Muscle of back (tissue), 11 donors: ENCODE measurements around the gene RCAN2. TPM values are rescaled to one million over a fixed set of nuclear protein-coding genes. Genes with fewer than 3 reads are reported as not detected.
"Not testable (repeated sequence)": the region's sequence is repeated elsewhere in the genome, so short reads cannot be mapped to it uniquely, and the experiment has no call there.

Source experiments
- DNase-seq, 3 donors: peaks; one replicate each; pipeline versions ENCODE4 v3.0.0 to v3.0.0-alpha.2; 2013
- polyA plus RNA-seq, 10 donors: library from polyadenylated mRNA; unstranded; fragments of 120-200 nt; gene quantifications; one replicate each; pipeline ENCODE4 v1.2.1, GENCODE V29; 2013; ENCODE audit not compliant: insufficient read length in 10 of 10

The RCAN2 gene
- polyA plus RNA-seq, 10 donors: 3.6 to 7.2 (median 4.7) TPM

DNA sequence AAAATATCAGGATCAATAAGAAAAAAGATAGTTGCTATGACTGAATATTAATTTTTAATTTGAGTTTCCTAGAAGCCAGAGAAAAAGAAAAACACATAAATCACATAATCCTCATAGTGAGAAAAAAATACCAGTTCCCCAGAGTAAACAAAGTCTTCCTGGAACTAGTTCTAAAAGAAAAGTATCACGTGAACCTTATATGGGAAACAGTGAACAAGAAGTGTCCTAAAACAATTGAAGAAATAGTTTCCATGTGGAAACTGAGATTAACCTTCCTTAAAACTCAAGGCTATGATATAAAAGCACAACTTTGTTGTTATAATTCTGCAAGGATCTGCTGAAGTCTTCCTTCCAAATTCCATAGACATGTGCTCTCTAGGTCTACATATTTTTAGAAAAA lies 50.6 kb downstream of the RCAN2 start:
- peak in 1 of 3 donors; percentile 51 for DNase-seq

DNA sequence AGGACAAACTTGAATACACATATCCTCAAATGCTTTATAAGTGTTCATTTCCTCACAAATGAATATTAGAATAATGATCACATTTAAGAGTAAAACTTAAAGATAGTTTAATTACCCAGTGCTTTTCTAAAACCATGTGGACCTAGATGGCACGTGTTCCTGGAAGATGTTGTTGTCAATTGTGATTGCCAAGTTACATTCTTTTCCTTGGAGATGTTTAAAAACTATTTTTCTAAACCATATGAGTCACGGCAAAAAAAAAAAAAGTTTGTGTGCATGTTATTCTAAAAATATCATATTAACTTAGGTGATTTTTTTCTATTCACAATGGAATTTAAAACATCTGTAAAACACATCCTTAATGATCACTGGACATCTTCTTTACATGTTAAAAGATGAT lies 51.1 kb downstream of the RCAN2 start:
- DNase-seq: peak in 2 of 3 donors; percentile 42 to 58

DNA sequence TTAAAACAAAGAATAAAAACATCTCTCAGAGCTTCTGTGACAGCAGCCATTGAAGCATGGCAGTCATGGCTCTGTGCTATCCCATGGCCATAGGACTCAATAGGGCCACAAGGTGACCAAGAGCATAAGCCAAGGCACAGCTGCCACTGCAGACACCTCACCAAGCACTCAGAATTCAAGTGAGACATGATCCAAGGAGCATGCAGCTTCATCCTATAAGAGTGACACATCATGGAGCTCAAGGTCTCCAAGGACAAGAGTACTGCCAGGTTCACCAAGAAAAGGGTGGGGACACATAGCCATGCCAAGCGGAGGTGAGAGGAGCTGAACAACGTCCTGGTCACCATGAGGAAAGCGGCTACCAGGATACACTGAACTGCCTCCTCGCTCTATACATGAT lies 53.0 kb downstream of the RCAN2 start:
- DNase-seq: no peak

DNA sequence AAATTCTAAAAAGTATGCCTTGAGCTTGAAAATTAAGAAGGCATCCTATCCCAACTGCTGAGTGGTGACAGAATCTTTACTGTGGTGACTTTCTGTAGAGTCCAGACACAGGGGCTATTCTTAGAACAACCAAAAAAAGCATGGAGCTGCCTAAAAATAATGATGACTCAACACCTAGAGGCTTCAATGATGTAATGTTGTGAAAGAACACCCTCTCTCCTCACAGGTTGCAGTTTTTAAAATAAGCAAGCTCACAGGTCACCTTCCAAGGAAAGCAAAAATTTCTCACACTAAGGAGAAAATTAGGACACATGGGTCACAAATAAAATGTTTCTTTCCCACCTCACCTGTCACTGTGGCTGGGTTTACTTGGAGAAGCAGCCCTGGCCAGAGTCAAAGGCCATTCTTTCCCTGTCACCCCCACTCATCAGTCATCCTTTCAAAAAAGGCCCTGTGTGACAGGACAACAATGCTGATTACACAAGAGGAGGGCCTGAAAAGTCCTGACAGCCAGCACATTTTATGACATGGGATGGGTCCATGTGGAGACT lies 53.5 kb downstream of the RCAN2 start:
- peak in 1 of 3 donors; percentile 41 for DNase-seq

DNA sequence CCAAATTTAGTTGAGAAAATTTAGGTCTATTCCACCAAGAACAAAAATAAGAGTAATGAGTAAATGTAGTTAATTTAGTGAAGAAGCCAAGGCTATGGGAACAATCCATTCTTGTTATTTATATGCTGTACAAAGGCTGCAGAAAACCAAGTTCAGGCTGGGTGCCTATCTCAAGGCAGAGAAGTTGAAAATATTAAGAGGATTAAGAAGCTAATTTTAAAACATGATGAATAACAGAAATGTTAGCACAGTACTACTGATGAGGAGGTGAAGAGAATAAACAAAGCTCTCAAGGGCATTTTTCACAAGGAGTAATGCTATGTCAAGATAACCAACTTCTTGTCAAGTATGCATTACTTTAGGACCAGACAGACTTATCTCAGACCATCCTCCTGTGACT lies 68.6 kb downstream of the RCAN2 start:
- no peak for DNase-seq

DNA sequence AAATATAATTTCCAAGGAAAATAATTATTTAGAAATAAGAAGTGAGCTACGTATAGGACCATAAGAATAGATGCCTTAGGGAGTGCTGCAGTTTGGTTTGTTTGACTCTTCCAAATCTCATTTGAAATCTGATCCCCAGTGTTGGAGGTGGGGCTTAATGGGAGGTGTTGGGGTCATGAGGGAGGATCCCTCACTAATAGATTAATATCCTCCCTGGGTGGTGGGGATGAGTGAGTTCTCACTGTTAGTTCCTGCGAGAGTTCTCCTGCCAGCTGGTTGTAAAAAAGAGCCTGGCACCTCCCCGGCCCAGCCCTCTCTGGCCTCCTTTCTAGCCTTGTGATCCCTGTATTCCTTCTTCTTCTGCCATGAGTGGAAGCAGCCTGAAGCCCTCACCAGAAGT lies 69.3 kb downstream of the RCAN2 start:
- no peak for DNase-seq

DNA sequence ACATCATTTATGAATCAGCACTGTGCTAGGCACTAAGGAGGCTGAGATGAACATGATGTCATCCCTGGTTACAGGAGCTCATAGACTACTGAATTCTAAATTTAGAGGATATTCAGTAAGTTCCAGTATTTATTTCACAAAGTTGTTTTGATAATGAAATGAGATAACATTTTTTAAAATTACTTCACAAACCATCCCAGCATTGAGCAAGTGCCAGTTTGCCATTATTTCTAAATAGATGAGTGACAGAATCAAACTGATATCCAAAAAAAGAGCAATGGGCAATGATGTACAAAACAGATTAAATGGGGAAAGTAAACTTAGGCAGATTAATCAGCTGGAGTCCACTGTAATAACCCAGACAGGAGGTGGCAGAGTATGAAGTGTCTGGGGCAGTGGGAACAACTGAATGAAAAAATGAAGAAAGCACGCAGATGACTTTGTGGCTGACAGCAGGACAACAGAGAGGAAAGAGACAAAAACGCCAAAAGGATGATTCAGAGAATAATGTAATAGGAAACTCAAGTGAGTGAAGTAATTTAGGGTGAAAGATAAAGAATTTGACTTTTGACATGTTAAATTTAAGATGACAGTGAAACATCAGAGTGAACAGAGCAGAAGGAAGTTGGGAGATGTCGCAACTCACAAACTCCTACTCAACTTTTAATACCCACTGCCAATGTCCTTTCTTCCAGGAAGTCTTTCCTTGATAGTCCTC lies 70.2 kb downstream of the RCAN2 start:
- no peak for DNase-seq

DNA sequence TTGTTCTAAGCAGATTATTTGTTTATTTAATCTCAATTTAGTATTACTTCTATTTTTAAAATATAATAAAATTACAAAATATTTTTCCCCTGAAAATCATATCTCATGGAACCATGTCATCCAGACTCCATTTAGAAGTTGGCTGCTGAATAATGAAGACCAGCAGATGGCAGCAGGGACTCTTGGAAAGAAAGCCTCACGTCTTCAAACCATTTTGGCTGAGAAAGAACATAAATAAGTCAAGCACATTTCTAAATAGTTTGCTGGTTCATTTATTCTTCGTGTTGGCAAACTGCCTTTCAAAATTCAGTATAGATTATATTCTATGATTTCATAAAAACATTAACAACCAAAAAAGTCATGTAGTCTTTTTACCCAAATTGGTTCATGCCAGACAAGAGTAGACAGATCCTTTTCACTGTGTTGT lies 71.7 kb downstream of the RCAN2 start:
- peak; percentile 64 to 77 (median 71) for DNase-seq

DNA sequence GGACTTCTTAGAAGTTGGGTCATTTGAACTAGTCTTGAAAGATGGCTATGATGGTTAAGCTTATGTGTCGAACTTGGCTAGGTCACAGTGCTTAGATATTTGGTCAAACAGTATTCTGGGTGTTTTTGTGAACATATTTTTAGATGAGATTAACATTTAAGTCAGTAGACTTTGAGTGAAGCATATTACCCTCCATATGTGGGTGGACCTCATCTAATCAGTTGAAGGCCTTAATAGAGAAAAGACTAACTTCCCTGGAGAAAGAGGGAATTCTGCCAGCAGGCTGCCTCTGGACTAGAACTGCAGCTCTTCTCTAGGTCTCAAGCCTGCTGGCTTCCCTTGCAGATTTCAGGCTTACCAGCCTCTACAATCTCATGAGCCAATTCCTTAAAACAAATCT lies 76.9 kb downstream of the RCAN2 start:
- no peak for DNase-seq

DNA sequence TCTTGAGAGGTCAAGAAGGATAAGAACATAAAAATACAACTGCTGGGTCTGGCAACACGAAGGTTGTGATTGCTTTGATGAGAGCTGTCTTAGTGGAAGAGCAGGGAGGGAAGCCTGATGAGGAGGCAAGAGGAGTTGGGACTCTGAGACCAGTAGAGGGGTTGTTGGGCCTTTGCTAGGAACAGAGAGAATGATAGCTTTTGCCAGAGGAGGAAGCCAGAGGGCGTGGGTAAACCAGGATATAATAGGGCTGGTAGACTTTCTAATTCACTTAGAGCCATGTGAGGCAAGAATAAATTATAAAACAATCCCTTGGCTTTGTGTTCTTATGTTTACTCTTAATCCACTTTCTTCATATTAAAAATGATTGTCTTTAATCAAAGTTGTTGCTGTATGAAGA lies 78.6 kb downstream of the RCAN2 start:
- DNase-seq: no peak

DNA sequence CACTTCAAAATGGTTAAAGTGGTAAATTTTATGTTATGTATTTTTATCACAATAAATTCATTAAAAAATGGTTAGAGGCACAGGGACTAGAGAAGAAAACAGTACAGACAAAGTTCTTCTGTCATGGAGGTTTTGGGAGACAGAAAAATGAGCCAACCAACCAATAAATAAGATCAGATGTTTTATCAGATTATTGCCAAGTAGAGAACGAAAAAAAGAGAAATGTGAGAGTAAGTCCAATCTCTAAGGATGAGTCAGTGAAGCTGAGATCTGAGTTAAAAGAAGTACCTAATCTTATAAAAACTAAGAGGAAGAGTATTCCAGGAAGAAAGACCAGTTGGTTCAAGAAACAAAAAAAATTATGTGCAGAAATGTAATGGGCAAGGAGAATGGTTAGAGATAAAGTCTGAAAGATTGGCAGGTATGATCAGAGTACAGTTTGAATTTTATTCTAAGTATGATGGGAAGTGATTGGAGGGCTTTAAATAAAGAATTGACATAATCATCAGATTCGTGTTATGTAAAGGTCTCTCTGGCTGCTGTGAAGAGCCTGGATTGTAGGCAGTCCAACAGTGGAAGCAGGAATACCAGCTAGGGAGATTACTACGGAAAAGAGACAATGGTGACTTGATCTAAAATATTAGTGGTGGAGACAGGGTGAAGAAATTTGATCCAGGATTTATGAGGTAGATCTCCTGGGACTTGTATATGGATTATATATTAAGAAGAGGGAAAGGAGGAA lies 79.6 kb downstream of the RCAN2 start:
- DNase-seq: no peak

DNA sequence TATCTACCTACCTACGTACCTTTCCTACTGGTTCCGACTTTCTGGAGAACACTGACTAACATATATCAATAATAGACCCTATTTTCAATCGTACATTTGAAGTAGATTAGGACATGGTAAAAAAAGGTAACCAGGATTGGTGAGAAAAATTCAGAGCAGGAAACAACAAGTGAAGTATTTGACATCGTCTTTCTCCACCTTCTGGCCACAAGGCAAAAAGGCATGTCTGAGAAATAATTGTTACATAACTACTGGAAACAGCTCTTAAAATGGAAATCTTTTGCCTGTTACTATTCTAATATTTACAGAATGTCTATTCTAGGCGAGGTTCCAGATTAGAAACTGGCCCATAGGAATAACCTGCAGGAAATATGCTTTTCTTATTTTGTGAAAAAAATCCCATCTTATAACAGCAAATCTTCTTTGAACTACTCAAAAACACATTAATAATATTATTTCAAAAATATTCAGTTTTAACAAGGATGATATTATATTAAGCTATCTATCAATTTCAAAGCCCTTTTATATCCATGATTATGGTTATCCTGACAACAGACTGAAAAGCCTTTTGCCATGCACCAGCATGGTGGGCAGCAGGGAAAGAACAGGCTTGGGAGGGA lies 80.8 kb downstream of the RCAN2 start:
- DNase-seq: peak; percentile 34 to 74 (median 43)

DNA sequence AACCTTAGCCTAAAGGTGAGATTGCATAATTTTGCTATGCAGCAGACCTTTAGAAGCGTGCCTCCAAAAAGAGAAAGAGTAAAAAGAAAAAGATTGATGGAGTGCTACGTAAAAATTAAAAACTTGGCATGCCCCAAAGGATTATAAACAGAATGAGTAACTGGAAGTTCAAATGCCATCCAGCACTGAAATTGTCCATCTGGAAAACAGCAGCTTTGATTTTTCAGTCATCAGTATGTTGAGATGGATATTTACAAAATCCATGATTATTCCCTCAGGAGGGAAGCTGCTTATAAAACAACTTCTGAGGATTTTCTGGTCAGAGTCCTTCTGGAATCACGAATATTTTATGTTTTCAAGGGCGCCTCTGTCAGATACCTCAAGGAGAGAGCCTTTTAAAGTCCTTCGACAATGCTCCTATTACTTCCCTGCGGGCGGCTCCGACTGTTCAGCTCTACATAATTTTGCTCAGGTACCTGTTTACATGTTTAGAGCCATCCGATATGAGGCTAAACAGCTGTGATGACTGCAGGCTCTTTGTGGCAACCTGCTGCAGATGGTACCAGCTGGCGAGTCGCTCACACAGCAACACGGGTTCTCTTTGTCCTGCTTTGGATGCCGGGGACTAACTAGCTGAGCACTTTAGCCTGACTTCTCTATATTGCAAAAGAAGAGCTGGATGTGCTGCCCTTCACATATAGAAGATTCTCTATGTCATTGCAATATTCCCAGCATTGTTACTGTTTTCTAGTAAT lies 83.3 kb downstream of the RCAN2 start:
- DNase-seq: peak in 1 of 3 donors; percentile 26

DNA sequence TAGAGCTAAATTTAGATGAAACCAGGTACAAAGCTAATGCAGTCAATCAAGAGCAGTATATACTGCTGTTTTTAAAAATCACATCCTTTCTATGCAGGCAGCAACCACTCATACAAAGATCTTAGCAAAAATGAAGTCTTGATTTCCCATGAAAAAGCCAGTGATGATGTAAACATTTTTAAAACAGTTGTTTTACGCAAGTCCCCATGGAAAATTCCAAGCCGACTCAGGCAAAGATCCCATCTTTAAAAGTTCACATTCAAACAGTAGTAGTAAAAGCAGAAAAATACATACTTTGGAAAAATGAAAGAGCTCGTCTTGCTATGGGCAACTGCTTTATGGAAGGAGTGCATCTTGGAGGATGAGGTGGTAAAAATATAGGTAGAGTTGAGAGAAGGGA lies 84.0 kb downstream of the RCAN2 start:
- DNase-seq: peak; percentile 36 to 65 (median 36)

DNA sequence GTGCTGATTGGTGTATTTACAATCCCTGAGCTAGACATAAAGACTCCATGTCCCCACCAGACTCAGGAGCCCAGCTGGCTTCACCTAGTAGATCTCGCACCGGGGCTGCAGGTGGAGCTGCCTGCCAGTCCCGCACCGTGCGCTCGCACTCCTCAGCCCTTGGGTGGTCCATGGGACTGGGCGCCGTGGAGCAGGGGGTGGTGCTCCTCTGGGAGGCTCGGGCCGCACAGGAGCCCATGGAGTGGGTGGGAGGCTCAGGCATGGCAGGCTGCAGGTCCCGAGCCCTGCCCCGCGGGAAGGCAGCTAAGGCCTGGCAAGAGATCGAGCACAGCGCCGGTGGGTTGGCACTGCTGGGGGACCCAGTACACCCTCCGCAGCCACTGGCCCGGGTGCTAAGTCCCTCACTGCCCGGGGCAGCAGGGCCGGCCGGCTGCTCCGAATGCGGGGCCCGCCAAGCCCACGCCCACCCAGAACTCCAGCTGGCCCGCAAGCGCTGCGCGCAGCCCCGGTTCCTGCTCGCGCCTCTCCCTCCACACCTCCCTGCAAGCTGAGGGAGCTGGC lies 85.5 kb downstream of the RCAN2 start:
- DNase-seq: not testable (repeated sequence)

DNA sequence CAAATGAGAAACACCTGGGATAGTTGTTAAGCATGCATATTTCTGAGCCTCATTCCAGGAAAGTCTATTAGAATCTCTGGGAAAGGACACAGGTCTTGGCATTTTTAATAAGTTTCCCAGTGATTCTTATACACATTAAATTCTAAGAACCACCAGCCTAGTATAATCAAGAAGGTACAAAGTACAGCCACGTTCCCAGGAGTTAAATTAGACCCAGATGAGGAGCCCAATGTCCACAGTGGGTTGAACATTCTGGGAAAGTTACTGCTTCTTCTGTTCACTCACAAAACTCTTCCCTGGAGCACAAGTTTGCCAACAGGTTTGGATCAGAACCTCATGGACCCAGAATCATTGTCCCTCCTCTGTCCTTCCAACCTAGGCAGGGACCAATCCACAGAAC lies 90.4 kb downstream of the RCAN2 start:
- no peak for DNase-seq

DNA sequence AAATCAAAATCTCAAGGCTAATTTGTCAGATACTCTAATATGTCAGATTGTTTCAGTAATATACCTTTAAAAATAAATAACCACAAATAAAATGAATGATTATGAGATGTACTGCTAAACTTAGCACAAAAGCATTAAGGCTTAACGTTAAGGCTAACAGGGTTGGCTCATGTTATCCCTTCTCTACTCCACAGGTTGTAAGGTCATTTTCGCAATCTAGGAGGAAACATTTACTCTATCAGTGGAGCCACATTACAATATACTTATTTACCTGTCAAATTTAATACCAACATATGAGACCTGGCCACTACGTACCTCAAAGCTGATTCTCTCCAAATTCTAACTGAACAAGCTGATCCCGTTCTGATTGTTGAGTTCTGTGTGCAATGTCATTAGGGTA lies 95.7 kb downstream of the RCAN2 start:
- DNase-seq: no peak

DNA sequence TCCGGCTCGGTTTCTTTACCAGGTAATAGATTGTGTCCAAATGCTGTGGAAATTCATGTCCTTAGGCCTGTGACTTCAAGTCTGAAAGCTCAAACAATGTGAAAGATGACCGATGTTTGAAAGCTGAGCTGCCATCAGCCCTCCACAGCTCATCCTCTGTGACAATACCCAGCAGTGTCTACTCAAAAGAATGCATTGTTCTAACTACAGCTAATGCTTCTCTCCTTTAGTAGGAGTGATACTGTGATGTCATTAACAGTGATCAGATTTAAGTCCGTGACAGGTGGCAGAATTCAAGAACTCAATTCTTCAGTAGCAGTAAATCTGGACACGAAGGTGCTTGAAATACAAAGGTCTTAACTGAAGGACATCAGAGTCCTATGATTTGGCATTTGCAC lies 97.3 kb downstream of the RCAN2 start:
- DNase-seq: no peak

DNA sequence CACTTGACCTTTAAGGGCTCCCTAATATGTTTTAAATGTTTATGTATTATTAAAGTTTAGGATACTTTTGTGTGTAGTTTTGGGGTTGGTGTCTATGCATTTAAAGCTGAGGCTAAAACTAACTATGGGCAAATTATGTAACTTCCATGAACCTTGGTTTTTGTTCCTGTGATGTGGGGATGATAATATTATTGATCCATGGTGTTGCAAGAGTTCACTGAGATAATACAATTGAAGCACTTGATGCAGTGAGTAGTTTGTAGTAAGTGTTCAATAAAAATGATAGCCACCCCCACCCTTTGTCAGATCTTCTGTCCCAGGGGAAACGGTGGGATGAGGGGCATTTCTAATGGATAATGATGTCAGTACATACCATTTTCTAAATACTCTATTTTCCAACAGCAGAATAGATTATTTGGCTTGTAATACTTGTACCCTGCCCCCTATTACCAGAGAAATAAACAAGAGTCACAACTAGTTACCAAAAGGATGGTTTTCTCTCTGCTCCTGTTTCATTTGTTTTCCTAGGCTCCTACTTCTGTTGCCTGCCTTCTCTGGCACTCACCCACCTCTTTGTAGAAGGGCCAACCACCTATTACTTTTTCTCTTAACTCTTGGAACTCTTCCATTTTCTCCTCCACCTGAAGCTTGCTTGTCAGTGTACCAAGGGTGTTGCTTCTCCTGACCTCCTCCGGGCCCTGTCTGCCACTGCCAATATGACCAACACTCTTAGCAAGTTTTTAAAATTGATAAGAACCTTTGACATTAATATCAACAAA lies 97.9 kb downstream of the RCAN2 start:
- DNase-seq: no peak

DNA sequence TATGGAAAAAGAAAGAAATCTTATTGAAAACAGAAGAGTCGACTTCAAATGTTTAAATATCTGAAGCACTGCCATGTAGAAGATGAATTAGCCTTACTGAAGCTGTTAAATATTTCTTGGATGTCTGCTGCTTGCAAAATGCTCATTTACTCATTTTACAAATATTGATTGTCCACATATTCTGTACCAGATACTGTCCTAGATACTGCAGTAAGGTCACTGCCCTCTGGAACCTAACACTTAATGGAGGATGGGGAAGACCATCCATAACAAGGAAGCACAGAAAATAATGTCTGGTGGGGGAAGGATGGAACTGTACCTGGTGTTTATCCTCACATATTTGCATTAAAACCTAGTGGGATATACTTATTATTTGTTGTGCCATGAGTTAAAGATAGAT lies 99.0 kb downstream of the RCAN2 start:
- DNase-seq: no peak
